A673 (cell line): ENCODE results near the gene ZBTB24.

Experiments used
- CTCF ChIP-seq: fragments of 300-800, 200-600 bp; sonication (generic); conservative IDR thresholded peaks from 2 replicates; pipeline ENCODE4 v1.5.1; 2017; ENCODE audit warnings: low read depth, mild to moderate bottlenecking, antibody characterized with exemption, low read length, moderate library complexity, mixed read lengths
- EZH2 ChIP-seq: fragments of 200-600 bp; sonication (generic); IDR thresholded peaks from 2 replicates; pipeline ENCODE4 v1.6.1; 2017; ENCODE audit warnings: borderline replicate concordance, low read depth, mild to moderate bottlenecking, mixed read lengths, antibody characterized with exemption, low read length; ENCODE audit not compliant: poor library complexity, severe bottlenecking

GRCh38 chr6:109511832-109512231 is 28.8 kb upstream of the ZBTB24 start:
- TF ChIP-seq EZH2 (no peak), CTCF (no peak)
